Mesothelial cell of epicardium (in vitro differentiated cells): ENCODE data around the gene RNF186. TPM values are rescaled to one million over a fixed set of nuclear protein-coding genes. Genes with fewer than 3 reads are reported as not detected.

Experiments
- DNase-seq, 2 experiments: peaks; one replicate each; pipeline ENCODE4 v3.0.0; 2021; ENCODE audit warnings: low spot score in 2 of 2; ENCODE audit not compliant: unreplicated experiment in 2 of 2
- H3K27ac Mint-ChIP-seq: 2 replicates; pipeline ENCODE4 v1.8.0; 2021; ENCODE audit warnings: mixed read lengths
- H3K27me3 Mint-ChIP-seq: 2 replicates; pipeline ENCODE4 v1.8.0; 2021; ENCODE audit warnings: low read depth, mixed read lengths
- H3K36me3 Mint-ChIP-seq: 2 replicates; pipeline ENCODE4 v1.8.0; 2021; ENCODE audit warnings: mixed read lengths
- H3K4me1 Mint-ChIP-seq: 2 replicates; pipeline ENCODE4 v1.8.0; 2021; ENCODE audit warnings: mixed read lengths
- H3K4me3 Mint-ChIP-seq: 2 replicates; pipeline ENCODE4 v1.8.0; 2021; ENCODE audit warnings: mild to moderate bottlenecking, moderate library complexity, mixed read lengths
- H3K9me3 Mint-ChIP-seq: 2 replicates; pipeline ENCODE4 v1.8.0; 2021; ENCODE audit warnings: mixed read lengths
- total RNA-seq: library from RNA; stranded (reverse); gene quantifications from 3 replicates; pipeline ENCODE4 v1.2.1, GENCODE V29; 2021
- TF ChIP-seq, protein P1 (sequence below): fragments of 200-600 bp; sonication (generic); IDR thresholded peaks from one replicate; pipeline ENCODE4 v1.5.0; 2021; ENCODE audit warnings: antibody characterized with exemption; ENCODE audit not compliant: unreplicated experiment

Gene RNF186
- total RNA-seq, 1 donor from 2014 or later, result not detected

DNA sequence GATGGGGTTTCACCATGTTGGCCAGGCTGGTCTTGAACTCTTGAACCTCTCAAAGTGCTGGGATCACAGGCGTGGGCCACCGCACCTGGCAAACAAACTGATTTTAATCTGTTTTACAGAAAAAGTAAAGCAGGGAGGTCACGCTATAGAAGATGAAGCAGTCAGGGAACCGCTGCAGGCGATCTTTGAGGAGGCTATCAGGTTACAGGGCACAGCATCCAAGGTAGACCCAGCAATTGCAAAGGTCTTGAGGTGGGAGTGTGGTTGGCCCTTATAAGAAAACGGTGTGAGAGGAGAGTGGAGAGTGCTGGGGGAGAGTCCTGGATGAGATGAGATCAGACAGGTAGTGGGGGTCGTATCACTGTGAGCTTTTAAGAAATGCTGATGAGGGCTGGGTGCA is 12.8 kb downstream of the RNF186 start:
- H3K27me3 Mint-ChIP-seq, result peaks cover 4% of the 10 kb centered on the region
- no peaks in the 10 kb centered on the region for H3K9me3 Mint-ChIP-seq
- DNase-seq, result no peak

DNA sequence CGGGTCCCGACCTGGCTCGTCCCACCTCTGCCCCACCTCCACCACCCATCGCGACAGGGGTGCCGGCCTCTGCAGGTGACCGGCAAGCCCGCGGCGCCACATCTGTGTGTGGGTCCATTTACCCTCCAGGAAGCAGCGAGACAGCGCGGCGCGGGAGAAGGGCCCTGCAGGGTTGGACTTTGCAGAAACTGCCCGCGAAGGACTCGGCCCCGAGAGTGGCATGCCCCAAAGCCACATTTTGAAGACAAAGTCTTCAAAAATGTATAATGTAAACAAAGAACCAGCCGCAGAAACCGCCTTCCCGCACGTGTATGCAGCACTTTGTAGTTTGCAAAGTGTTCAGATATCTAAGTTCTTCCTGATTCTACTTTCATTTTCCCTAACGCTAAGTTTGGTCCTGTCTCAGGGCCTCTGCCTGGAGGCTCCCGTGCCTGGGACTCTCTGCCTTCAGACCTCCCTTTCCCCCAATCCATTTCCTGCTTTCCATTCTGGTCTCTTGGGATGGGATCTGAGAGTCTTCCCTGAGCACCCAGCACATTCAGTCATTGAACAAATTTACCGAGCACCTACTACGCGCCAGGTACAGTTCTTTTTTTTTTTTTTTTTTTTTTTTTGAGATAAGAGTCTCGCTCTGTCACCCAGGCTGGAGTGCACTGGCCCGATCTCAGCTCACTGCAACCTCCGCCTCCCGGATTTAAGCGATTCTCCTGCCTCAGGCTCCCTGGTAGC is 14.8 kb downstream of the RNF186 start:
- no peaks in the 10 kb centered on the region for H3K9me3 Mint-ChIP-seq
- peak overlapping the region; percentile 68 for H3K4me3 Mint-ChIP-seq

More for the DNA sequence above, 12.8 kb downstream of the RNF186 start:
- Mint-ChIP-seq H3K4me1 (peaks cover 16% of the 10 kb centered on the region), H3K36me3 (no peaks in the 10 kb centered on the region), H3K4me3 (no peak overlapping the region), H3K27ac (no peak overlapping the region)
- TF ChIP-seq, protein P1, sequence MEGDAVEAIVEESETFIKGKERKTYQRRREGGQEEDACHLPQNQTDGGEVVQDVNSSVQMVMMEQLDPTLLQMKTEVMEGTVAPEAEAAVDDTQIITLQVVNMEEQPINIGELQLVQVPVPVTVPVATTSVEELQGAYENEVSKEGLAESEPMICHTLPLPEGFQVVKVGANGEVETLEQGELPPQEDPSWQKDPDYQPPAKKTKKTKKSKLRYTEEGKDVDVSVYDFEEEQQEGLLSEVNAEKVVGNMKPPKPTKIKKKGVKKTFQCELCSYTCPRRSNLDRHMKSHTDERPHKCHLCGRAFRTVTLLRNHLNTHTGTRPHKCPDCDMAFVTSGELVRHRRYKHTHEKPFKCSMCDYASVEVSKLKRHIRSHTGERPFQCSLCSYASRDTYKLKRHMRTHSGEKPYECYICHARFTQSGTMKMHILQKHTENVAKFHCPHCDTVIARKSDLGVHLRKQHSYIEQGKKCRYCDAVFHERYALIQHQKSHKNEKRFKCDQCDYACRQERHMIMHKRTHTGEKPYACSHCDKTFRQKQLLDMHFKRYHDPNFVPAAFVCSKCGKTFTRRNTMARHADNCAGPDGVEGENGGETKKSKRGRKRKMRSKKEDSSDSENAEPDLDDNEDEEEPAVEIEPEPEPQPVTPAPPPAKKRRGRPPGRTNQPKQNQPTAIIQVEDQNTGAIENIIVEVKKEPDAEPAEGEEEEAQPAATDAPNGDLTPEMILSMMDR, result no peak

DNA sequence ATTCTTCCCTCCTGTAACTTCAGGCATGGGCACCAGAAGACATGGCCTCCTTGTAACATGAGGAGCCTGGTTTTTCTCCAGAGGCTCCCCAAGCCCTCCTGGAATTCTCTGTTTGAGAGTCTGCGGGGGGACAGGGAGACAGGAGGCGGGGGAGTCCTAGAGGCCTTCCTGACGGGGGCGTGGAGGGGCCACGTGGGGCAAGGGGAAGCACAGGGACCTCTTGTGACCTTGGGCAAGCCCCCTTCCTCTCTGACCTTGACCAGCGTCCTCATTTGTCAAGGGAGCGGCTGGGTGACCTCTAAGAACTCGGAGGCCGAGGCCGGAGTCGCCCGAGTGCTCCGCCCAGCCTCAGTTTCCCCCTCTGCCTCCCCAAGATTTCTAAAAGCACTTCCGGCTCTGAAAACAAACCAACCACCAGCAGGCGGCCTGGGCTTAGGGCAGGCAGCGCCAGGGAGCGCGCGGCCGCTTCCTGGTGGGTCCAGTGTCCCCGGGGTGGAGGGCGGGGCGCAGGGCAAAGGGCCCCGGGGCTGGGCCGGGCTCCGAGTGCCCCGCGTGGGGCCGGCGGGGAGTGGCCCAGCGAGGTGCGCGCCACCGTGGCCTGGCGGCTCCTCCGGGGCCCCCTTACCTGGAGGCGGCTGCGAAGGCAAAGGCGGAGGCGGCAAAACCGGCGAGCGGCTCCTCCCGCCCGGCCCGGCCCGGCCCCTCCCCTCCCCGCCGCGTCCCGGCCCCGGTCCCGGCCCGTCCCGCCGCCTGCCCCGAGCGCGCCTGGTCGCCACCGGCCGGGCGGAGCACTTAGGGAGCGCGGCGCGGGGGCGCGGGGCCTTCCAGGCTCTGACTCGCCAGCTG is 15.6 kb downstream of the RNF186 start, which contains the start of gene TMCO4:
Gene TMCO4 (minus strand): TSS at position 687 of the 846 bp plus-strand sequence. CDS start 19,158 bp downstream, outside the sequence.
- peak within 1 kb of the TSS; percentile 74 for H3K27ac Mint-ChIP-seq

More for the DNA sequence above, 14.8 kb downstream of the RNF186 start:
- TF ChIP-seq, protein P1, result no peak
- H3K27me3 Mint-ChIP-seq, result peaks cover 4% of the 10 kb centered on the region
- peak in 1 of 2 experiments; percentile 55 for DNase-seq
- H3K36me3 Mint-ChIP-seq, result no peaks in the 10 kb centered on the region
- H3K27ac Mint-ChIP-seq, result peak overlapping the region; percentile 74
- H3K4me1 Mint-ChIP-seq, result peaks cover 16% of the 10 kb centered on the region

DNA sequence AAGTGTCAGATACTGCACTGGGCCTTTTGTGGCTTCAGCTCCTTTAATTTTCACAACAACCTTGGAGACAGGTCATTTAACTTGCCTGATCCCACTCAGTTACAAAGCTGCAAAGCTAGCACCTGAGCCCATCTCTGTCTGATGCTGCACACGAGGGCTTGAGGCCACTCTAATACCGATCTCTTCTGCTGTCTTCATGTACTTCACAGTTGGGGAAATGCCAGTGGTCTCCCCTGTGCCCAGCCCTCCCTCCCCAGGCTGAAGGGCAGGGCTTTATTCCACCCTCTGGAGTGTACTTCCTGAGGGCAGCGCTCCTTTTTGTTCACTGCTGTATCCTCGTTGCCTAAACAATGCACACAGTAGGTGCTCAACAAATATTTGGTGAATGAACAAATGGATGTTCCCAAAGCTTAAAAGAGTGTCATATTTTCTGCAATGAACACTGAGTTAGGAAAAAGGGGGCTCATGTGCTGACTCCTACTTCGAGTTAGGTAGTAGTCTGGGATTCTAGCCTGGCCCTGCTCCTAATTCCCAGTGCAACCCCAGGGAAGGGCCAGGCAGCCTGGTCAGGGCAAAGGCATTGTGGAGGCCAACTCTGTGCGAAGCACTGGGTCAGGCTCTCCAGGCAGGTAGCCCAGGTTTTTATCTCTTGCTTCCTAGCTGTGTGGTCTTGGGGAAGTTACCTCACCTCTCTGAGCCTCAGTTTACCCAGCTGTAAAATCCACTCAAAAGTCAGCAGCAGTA is 16.4 kb downstream of the RNF186 start:
- DNase-seq, result no peak
- Mint-ChIP-seq H3K4me3 (peak overlapping the region; percentile 63), H3K4me1 (peaks cover 16% of the 10 kb centered on the region), H3K36me3 (peaks cover 3% of the 10 kb centered on the region), H3K9me3 (no peaks in the 10 kb centered on the region), H3K27me3 (peaks cover 4% of the 10 kb centered on the region), H3K27ac (peak overlapping the region; percentile 47)
- TF ChIP-seq, protein P1, result no peak

More for the DNA sequence above, 15.6 kb downstream of the RNF186 start, which contains the start of gene TMCO4:
- TF ChIP-seq, protein P1, result no peak
- Mint-ChIP-seq H3K4me1 (peaks cover 16% of the 10 kb centered on the region), H3K4me3 (peak within 1 kb of the TSS; percentile 68), H3K27me3 (peaks cover 4% of the 10 kb centered on the region), H3K36me3 (peaks cover 3% of the 10 kb centered on the region), H3K9me3 (no peaks in the 10 kb centered on the region)
- DNase-seq, result peak in 1 of 2 experiments; percentile 51

DNA sequence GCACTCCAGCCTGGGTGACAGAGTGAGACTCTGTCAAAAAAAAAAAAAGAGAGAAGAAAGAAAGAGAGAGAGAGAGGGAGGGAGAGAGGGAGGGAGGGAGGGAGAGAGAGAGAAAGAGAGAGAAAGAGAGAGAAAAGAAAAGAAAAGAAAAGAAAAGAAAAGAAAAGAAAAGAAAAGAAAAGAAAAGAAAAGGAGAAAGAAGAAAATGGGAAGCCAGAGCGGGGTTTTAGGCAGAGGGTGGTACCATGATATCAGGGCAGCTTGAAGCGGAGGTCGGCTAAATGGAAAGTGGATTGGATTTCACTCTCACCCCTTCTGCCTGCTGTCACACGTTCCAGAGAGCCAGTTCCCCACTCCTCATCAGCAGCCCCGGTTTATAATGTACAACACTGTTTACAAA is 17.3 kb downstream of the RNF186 start:
- Mint-ChIP-seq H3K4me3 (peak overlapping the region; percentile 4), H3K9me3 (no peaks in the 10 kb centered on the region), H3K27ac (peak overlapping the region; percentile 17), H3K36me3 (peaks cover 5% of the 10 kb centered on the region), H3K27me3 (peaks cover 4% of the 10 kb centered on the region), H3K4me1 (peaks cover 16% of the 10 kb centered on the region)
- TF ChIP-seq, protein P1, result no peak
- DNase-seq, result no peak
